Astrocyte (in vitro differentiated cells and primary cell): ENCODE data around the gene ZNF497.

ENCODE experiments used
- CTCF ChIP-seq: IDR thresholded peaks from 2 replicates; pipeline ENCODE4 v1.5.1; 2011; ENCODE audit warnings: low read depth, mild to moderate bottlenecking, inconsistent platforms, low read length, moderate library complexity; ENCODE audit not compliant: insufficient read depth
- EZH2 ChIP-seq: IDR thresholded peaks from 2 replicates; pipeline ENCODE4 v1.6.1; 2012; ENCODE audit warnings: mild to moderate bottlenecking, low read length, inconsistent platforms; ENCODE audit not compliant: insufficient read depth

- no peak for TF ChIP-seq CTCF
- TF ChIP-seq EZH2, result no peak
Observed at GRCh38 chr19:58394821-58395219, 32.3 kb upstream of the ZNF497 start.
